Adrenal gland (tissue), 5 donors: ENCODE results near the gene DMD.

Experiments used
- CTCF ChIP-seq, 6 experiments: fragments of 450-650 bp in 4 of 6; fragments of 200-600 bp in 2 of 6; sonication (generic) in 1 of 6; IDR thresholded peaks; 1 replicate in 5 of 6; 2 replicates in 1 of 6; pipeline versions ENCODE4 v1.5.1 to v1.8.0; 2016 to 2021; ENCODE audit warnings: antibody characterized with exemption in 6 of 6, mild to moderate bottlenecking in 2 of 6, moderate library complexity in 1 of 6
- POLR2A ChIP-seq, 2 donors: fragments of 450-650 bp; IDR thresholded peaks; one replicate each; pipeline ENCODE4 v1.6.1; 2017; ENCODE audit warnings: antibody characterized with exemption in 2 of 2, mild to moderate bottlenecking in 2 of 2, moderate library complexity in 1 of 2
- donor health status: DM: no; HTN: no; CAD: no.

- TF ChIP-seq POLR2A (IDR thresholded peaks at IDR 0.05), result no peak
- TF ChIP-seq CTCF (IDR thresholded peaks at IDR 0.05), result no peak
These were observed 1545.9 kb downstream of the DMD start for GRCh38 chrX:31665454-31665853.
